WTC11 (cell line): Measurements from ENCODE around the gene KCNJ16. TPM values are rescaled to one million over a fixed set of nuclear protein-coding genes. Genes with fewer than 3 reads are reported as not detected.

Experiments
- ATAC-seq: fragments of 200-7000 bp; cut with Tn5 transposase; 2 replicates; pipeline ENCODE4 v1.10.0; 2021; ENCODE audit warnings: mild to moderate bottlenecking, moderate library complexity
- CTCF ChIA-PET: fragments of 300-600 bp; sonication (Branson Sonifier 250); formaldehyde crosslinking; loops from one replicate; lab custom pipeline; 2021; ENCODE audit warnings: antibody characterized with exemption; lab: Charles Lee
- POLR2A ChIA-PET: fragments of 350-600 bp; sonication (Branson Sonifier 250); formaldehyde crosslinking; loops from one replicate; lab custom pipeline; 2021; ENCODE audit warnings: antibody characterized with exemption; lab: Charles Lee
- DNase-seq: peaks from one replicate; pipeline ENCODE4 v3.0.0; 2021; ENCODE audit warnings: low spot score
- H3K27ac Mint-ChIP-seq: 2 replicates; pipeline ENCODE4 v1.8.0; 2021; ENCODE audit warnings: mixed read lengths
- H3K27me3 Mint-ChIP-seq: 2 replicates; pipeline ENCODE4 v1.8.0; 2021; ENCODE audit warnings: low read depth, mild to moderate bottlenecking, moderate library complexity, mixed read lengths
- H3K36me3 Mint-ChIP-seq: 2 replicates; pipeline ENCODE4 v1.8.0; 2021; ENCODE audit warnings: mixed read lengths
- H3K4me1 Mint-ChIP-seq: 2 replicates; pipeline ENCODE4 v1.8.0; 2022; ENCODE audit warnings: mixed read lengths
- H3K4me3 Mint-ChIP-seq: 2 replicates; pipeline ENCODE4 v1.8.0; 2021; ENCODE audit warnings: mild to moderate bottlenecking, moderate library complexity, mixed read lengths
- H3K9me3 Mint-ChIP-seq: 2 replicates; pipeline ENCODE4 v1.8.0; 2021; ENCODE audit warnings: mixed read lengths
- ARID4B ChIP-seq: sonication (generic); formaldehyde crosslinking; IDR thresholded peaks from 2 replicates; pipeline ENCODE4 v1.8.0; 2023; ENCODE audit warnings: missing genetic modification reagents, mild to moderate bottlenecking, borderline replicate concordance
- ATF2 ChIP-seq: sonication (generic); formaldehyde crosslinking; IDR thresholded peaks from 2 replicates; pipeline ENCODE4 v1.8.1; 2022; ENCODE audit warnings: low read depth, missing genetic modification reagents, borderline replicate concordance
- CBFB ChIP-seq: sonication (generic); formaldehyde crosslinking; IDR thresholded peaks from 2 replicates; pipeline ENCODE4 v1.8.1; 2022; ENCODE audit warnings: mild to moderate bottlenecking, low read depth, missing genetic modification reagents
- E2F4 ChIP-seq: sonication (generic); formaldehyde crosslinking; IDR thresholded peaks from 2 replicates; pipeline ENCODE4 v1.8.1; 2022; ENCODE audit warnings: low read depth, mild to moderate bottlenecking, moderate library complexity, missing genetic modification reagents, borderline replicate concordance
- ERG ChIP-seq: fragments of 250-450 bp; sonication (Bioruptor Pico); IDR thresholded peaks from 2 replicates; pipeline ENCODE4 v1.8.0; 2021; ENCODE audit warnings: mild to moderate bottlenecking
- FOXP1 ChIP-seq: sonication (generic); formaldehyde crosslinking; IDR thresholded peaks from 2 replicates; pipeline ENCODE4 v1.8.0; 2022; ENCODE audit warnings: missing genetic modification reagents, mild to moderate bottlenecking, moderate library complexity, borderline replicate concordance
- HMGXB4 ChIP-seq: sonication (generic); formaldehyde crosslinking; IDR thresholded peaks from 2 replicates; pipeline ENCODE4 v1.8.1; 2023; ENCODE audit warnings: mild to moderate bottlenecking, moderate library complexity, missing genetic modification reagents
- IRF2 ChIP-seq: sonication (generic); formaldehyde crosslinking; IDR thresholded peaks from 2 replicates; pipeline ENCODE4 v1.8.0; 2022; ENCODE audit warnings: low read depth, missing genetic modification reagents, borderline replicate concordance
- JUN ChIP-seq: sonication (generic); formaldehyde crosslinking; IDR thresholded peaks from 2 replicates; pipeline ENCODE4 v1.8.0; 2023; ENCODE audit warnings: mild to moderate bottlenecking, missing genetic modification reagents
- MAX ChIP-seq: sonication (generic); formaldehyde crosslinking; IDR thresholded peaks from 2 replicates; pipeline ENCODE4 v1.8.0; 2022; ENCODE audit warnings: mild to moderate bottlenecking, missing genetic modification reagents
- NR3C1 ChIP-seq: sonication (generic); formaldehyde crosslinking; conservative IDR thresholded peaks from 2 replicates; pipeline ENCODE4 v1.8.1; 2023; ENCODE audit warnings: low read depth, mild to moderate bottlenecking, missing genetic modification reagents
- RORB ChIP-seq: fragments of 250-450 bp; sonication (Bioruptor Pico); IDR thresholded peaks from 2 replicates; pipeline ENCODE4 v1.9.0; 2021; ENCODE audit warnings: mild to moderate bottlenecking
- STAT6 ChIP-seq: sonication (generic); formaldehyde crosslinking; conservative IDR thresholded peaks from 2 replicates; pipeline ENCODE4 v1.8.1; 2023; ENCODE audit warnings: mild to moderate bottlenecking, low read depth, missing genetic modification reagents, moderate library complexity
- ZBTB21 ChIP-seq: sonication (generic); formaldehyde crosslinking; IDR thresholded peaks from 2 replicates; pipeline ENCODE4 v1.8.1; 2023; ENCODE audit warnings: mild to moderate bottlenecking, missing genetic modification reagents, borderline replicate concordance
- ZMAT4 ChIP-seq: fragments of 250-450 bp; sonication (Bioruptor Pico); IDR thresholded peaks from 2 replicates; pipeline ENCODE4 v1.9.0; 2021; ENCODE audit warnings: mild to moderate bottlenecking
- ZNF219 ChIP-seq: sonication (generic); formaldehyde crosslinking; IDR thresholded peaks from 2 replicates; pipeline ENCODE4 v1.8.0; 2023; ENCODE audit warnings: missing genetic modification reagents, mild to moderate bottlenecking, borderline replicate concordance
- ZNF396 ChIP-seq: fragments of 250-450 bp; sonication (Bioruptor Pico); IDR thresholded peaks from 2 replicates; pipeline ENCODE4 v1.8.0; 2021; ENCODE audit warnings: mild to moderate bottlenecking, moderate library complexity, borderline replicate concordance
- ZNF423 ChIP-seq: fragments of 250-450 bp; sonication (Bioruptor Pico); IDR thresholded peaks from 2 replicates; pipeline ENCODE4 v2.1.2; 2022; ENCODE audit warnings: mild to moderate bottlenecking, moderate library complexity
- ZNF512 ChIP-seq: sonication (generic); formaldehyde crosslinking; IDR thresholded peaks from 2 replicates; pipeline ENCODE4 v1.8.1; 2022; ENCODE audit warnings: missing genetic modification reagents, borderline replicate concordance
- total RNA-seq: library from RNA; stranded (reverse); gene quantifications from 3 replicates; pipeline ENCODE4 v1.2.3, GENCODE V29; 2021

KCNJ16 gene
- total RNA-seq, 1 experiment from 2014 or later: not detected

GRCh38 chr17:70134042-70134441 lies 59.0 kb downstream of the KCNJ16 start:
- H3K4me3 Mint-ChIP-seq: no peak overlapping the region
- peaks cover 14% of the 10 kb centered on the region for H3K4me1 Mint-ChIP-seq
- ChIA-PET POLR2A (no interaction called here), CTCF (no interaction called here)
- ATAC-seq (no peak), DNase-seq (no peak)
- peaks cover 12% of the 10 kb centered on the region for H3K9me3 Mint-ChIP-seq
- H3K27ac Mint-ChIP-seq: no peak overlapping the region
- TF ChIP-seq ARID4B (CRISPR knock-in tag) (no peak), JUN (CRISPR knock-in tag) (no peak), ATF2 (CRISPR knock-in tag) (no peak), ERG (CRISPR knock-in tag) (no peak), NR3C1 (CRISPR knock-in tag) (no peak), ZMAT4 (CRISPR knock-in tag) (no peak), MAX (CRISPR knock-in tag) (no peak), CBFB (CRISPR knock-in tag) (no peak), ZNF512 (no peak)
- TF ChIP-seq, all 79 proteins: peak for 0
- Mint-ChIP-seq H3K27me3 (no peaks in the 10 kb centered on the region), H3K36me3 (no peaks in the 10 kb centered on the region)

- Mint-ChIP-seq H3K27me3 (no peaks in the 10 kb centered on the region), H3K9me3 (peaks cover 12% of the 10 kb centered on the region), H3K27ac (no peak overlapping the region), H3K36me3 (no peaks in the 10 kb centered on the region), H3K4me1 (peaks cover 14% of the 10 kb centered on the region), H3K4me3 (no peak overlapping the region)
- ChIA-PET POLR2A (no interaction called here), CTCF (no interaction called here)
- DNase-seq (no peak), ATAC-seq (no peak)
- no peak for TF ChIP-seq NR3C1 (CRISPR knock-in tag)
- TF ChIP-seq ZNF396 (CRISPR knock-in tag): no peak
- TF ChIP-seq ZNF423 (CRISPR knock-in tag): no peak
- no peak for TF ChIP-seq E2F4
- TF ChIP-seq STAT6 (CRISPR knock-in tag): no peak
- TF ChIP-seq ZBTB21 (CRISPR knock-in tag): no peak
- TF ChIP-seq FOXP1 (CRISPR knock-in tag): no peak
- no peak for TF ChIP-seq ZNF219 (CRISPR knock-in tag)
- TF ChIP-seq HMGXB4 (CRISPR knock-in tag): no peak
- TF ChIP-seq IRF2: no peak
- no peak for TF ChIP-seq RORB
Observed at GRCh38 chr17:70134777-70135176, 59.8 kb downstream of the KCNJ16 start.
